Measurements from ENCODE around the gene FBXW8. TPM values are rescaled to one million over a fixed set of nuclear protein-coding genes. Genes with fewer than 3 reads are reported as not detected.

FBXW8 gene
- total RNA-seq, 1 experiment from 2014 or later: 20.6 TPM

DNA sequence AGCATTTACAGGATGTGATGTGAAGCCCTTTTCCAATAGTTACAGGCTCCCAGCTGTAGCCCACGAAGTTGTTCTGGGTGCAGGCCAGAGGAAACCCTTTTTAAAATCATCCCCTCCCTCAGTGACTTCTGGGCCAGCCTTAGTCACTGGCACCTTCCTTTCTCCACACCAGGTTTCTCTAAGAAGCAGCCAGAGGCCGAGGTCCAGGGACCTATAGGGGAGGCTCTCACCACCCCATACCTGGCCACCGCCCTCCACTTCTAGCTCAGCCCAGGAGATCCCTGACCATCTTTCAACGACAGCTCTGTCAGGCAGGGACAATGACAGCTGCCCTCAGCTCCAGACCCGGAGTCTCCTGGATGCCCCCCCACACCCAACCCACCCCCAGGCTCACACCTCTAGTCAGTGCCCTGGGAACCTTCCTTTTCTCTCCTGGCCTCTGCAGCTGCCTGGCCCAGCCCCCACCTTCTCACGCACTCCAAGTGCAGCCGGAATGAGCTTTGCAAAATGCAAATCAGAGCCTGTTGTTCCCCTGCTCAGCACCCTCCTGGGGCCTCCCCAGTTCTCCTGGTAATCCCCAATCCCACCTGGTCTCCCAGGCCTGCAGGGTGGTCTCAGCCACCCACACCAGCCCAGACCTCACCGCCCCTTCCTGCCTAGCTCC is 141.8 kb downstream of the FBXW8 start:
- TF ChIP-seq, protein P1, sequence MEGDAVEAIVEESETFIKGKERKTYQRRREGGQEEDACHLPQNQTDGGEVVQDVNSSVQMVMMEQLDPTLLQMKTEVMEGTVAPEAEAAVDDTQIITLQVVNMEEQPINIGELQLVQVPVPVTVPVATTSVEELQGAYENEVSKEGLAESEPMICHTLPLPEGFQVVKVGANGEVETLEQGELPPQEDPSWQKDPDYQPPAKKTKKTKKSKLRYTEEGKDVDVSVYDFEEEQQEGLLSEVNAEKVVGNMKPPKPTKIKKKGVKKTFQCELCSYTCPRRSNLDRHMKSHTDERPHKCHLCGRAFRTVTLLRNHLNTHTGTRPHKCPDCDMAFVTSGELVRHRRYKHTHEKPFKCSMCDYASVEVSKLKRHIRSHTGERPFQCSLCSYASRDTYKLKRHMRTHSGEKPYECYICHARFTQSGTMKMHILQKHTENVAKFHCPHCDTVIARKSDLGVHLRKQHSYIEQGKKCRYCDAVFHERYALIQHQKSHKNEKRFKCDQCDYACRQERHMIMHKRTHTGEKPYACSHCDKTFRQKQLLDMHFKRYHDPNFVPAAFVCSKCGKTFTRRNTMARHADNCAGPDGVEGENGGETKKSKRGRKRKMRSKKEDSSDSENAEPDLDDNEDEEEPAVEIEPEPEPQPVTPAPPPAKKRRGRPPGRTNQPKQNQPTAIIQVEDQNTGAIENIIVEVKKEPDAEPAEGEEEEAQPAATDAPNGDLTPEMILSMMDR (conservative IDR thresholded peaks at IDR 0.05): no peak
- TF ChIP-seq EZH2 (IDR thresholded peaks at IDR 0.05; ENCODE audit: low read depth): no peak
- ChIA-PET POLR2A (ENCODE audit: unreplicated experiment) (no interaction called here), CTCF (no interaction called here)
- no peak for DNase-seq
- no TSS peak for BruUV-seq (replicated peaks)
- intact Hi-C loops (cut with micrococcal nuclease; ENCODE audit: unreplicated experiment): no loop called here
- Histone ChIP-seq H3F3A (ENCODE audit: insufficient read depth, low read depth) (no peaks in the 10 kb centered on the region), H3K9me3 (ENCODE audit: insufficient read depth, low read depth) (no peaks in the 10 kb centered on the region), H3K4me2 (no peak overlapping the region), H3K79me2 (ENCODE audit: low read depth) (no peaks in the 10 kb centered on the region), H3K4me1 (replicated peaks; ENCODE audit: insufficient read depth) (no peaks in the 10 kb centered on the region), H3K27ac (no peak overlapping the region), H4K20me1 (ENCODE audit: insufficient read depth) (no peaks in the 10 kb centered on the region), H3K4me3 (no peak overlapping the region), H3K27me3 (ENCODE audit: insufficient read depth, low read depth) (peaks cover 46% of the 10 kb centered on the region), H3K36me3 (ENCODE audit: low read depth) (no peaks in the 10 kb centered on the region), H2AFZ (no peak overlapping the region), H3K9me2 (ENCODE audit: insufficient read depth) (no peaks in the 10 kb centered on the region)

DNA sequence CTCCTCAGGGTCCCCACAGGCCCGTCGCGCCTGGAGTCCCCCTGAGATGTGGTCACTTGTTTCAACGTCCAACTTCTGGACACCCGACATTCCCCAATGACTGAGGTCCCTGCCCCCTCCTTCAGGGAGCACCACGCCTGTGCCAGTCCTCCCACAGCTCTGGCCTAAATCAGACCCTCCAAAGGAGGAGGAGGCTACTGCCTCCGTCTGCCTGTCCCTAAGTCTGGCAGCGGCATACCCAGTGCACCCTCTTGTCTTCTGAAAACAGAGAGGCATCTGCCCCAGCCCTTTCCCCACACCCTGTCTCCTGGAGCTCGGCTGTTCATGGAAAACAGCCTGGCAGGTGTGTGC is 142.3 kb downstream of the FBXW8 start:
- CTCF ChIA-PET: no interaction called here
- Histone ChIP-seq H3K27ac (no peak overlapping the region), H3K4me2 (no peak overlapping the region), H2AFZ (no peak overlapping the region), H3K27me3 (ENCODE audit: insufficient read depth, low read depth) (peaks cover 46% of the 10 kb centered on the region), H3K4me3 (no peak overlapping the region), H3K36me3 (ENCODE audit: low read depth) (no peaks in the 10 kb centered on the region), H3K79me2 (ENCODE audit: low read depth) (no peaks in the 10 kb centered on the region), H4K20me1 (ENCODE audit: insufficient read depth) (no peaks in the 10 kb centered on the region), H3K4me1 (replicated peaks; ENCODE audit: insufficient read depth) (no peaks in the 10 kb centered on the region), H3K9me2 (ENCODE audit: insufficient read depth) (no peaks in the 10 kb centered on the region), H3F3A (ENCODE audit: insufficient read depth, low read depth) (no peaks in the 10 kb centered on the region), H3K9me3 (ENCODE audit: insufficient read depth, low read depth) (no peaks in the 10 kb centered on the region)
- no TSS peak for BruUV-seq (replicated peaks)
- TF ChIP-seq EZH2 (IDR thresholded peaks at IDR 0.05; ENCODE audit: low read depth): no peak
- TF ChIP-seq, protein P1 (conservative IDR thresholded peaks at IDR 0.05): no peak
- POLR2A ChIA-PET (ENCODE audit: unreplicated experiment): no interaction called here
- intact Hi-C loops (cut with micrococcal nuclease; ENCODE audit: unreplicated experiment): no loop called here
- DNase-seq: no peak

DNA sequence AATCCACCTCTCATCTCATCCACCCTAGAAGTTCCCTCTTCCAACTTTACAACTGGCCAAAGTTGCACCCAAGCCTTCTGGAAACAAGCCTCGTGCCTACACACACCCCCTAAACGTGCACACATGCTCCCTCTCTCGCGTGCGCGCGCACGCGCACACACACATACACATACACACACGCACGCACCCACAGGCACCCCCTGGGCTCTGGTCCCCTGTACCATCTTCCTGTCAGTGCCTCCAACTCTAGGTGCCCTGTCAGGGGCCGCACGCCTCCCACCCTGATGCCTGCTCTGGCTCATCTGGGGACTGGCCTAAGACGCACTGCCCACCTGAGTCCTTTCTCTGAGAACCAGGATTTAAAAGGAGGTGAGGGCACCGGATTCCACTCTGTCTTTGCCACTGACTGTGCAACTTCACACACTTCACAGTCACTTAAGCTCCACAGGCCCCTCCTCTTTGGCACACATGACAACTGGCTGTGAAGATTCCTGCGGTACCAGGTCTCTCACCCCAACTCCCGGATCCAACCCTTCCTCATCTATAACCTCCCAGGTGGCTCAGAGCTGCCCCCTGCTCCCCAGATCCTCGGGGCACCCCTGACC is 142.9 kb downstream of the FBXW8 start:
- no peaks in the 10 kb centered on the region for H3K9me2 ChIP-seq (ENCODE audit: insufficient read depth)
- no peaks in the 10 kb centered on the region for H4K20me1 ChIP-seq (ENCODE audit: insufficient read depth)
- no peak overlapping the region for H2AFZ ChIP-seq
- no peak overlapping the region for H3K4me2 ChIP-seq
- peaks cover 46% of the 10 kb centered on the region for H3K27me3 ChIP-seq (ENCODE audit: insufficient read depth, low read depth)
- POLR2A ChIA-PET (ENCODE audit: unreplicated experiment): no interaction called here
- no peaks in the 10 kb centered on the region for H3K9me3 ChIP-seq (ENCODE audit: insufficient read depth, low read depth)
- no peaks in the 10 kb centered on the region for H3F3A ChIP-seq (ENCODE audit: insufficient read depth, low read depth)
- no peak for DNase-seq
- no TSS peak for BruUV-seq (replicated peaks)
- CTCF ChIA-PET: no interaction called here
- no peak overlapping the region for H3K4me3 ChIP-seq
- TF ChIP-seq EZH2 (IDR thresholded peaks at IDR 0.05; ENCODE audit: low read depth): no peak
- TF ChIP-seq, protein P1 (conservative IDR thresholded peaks at IDR 0.05): no peak
- intact Hi-C loops (cut with micrococcal nuclease; ENCODE audit: unreplicated experiment): no loop called here
- H3K27ac ChIP-seq: no peak overlapping the region
- H3K36me3 ChIP-seq (ENCODE audit: low read depth): no peaks in the 10 kb centered on the region
- H3K79me2 ChIP-seq (ENCODE audit: low read depth): no peaks in the 10 kb centered on the region
- H3K4me1 ChIP-seq (replicated peaks; ENCODE audit: insufficient read depth): no peaks in the 10 kb centered on the region

All from PC-9 (cell line).